CD4-positive, alpha-beta T cell treated with Interleukin-4 for 4 hours (primary cell): ENCODE results near the gene CRYBB3.
"Not testable (repeated sequence)": the region's sequence is repeated elsewhere in the genome, so short reads cannot be mapped to it uniquely, and the experiment has no call there.

ENCODE experiments used
- DNase-seq: peaks from one replicate; pipeline ENCODE4 v3.0.0-alpha.2; 2020

The CRYBB3 gene

GRCh38 chr22:25176175-25176574, 23.5 kb upstream of the CRYBB3 start:
- no peak for DNase-seq

- DNase-seq = no peak
Measured at GRCh38 chr22:25176799-25177198, 22.9 kb upstream of the CRYBB3 start.

GRCh38 chr22:25177226-25177625, 22.4 kb upstream of the CRYBB3 start:
- DNase-seq = no peak

- no peak for DNase-seq
Measured at GRCh38 chr22:25177895-25178294, 21.8 kb upstream of the CRYBB3 start.

- not testable (repeated sequence) for DNase-seq
Measured at GRCh38 chr22:25178348-25178747, 21.3 kb upstream of the CRYBB3 start.

GRCh38 chr22:25178869-25179631, 20.6 kb upstream of the CRYBB3 start:
- DNase-seq = not testable (repeated sequence)

GRCh38 chr22:25182131-25183110, 17.2 kb upstream of the CRYBB3 start:
- no peak for DNase-seq

GRCh38 chr22:25183949-25184619, 15.6 kb upstream of the CRYBB3 start:
- no peak for DNase-seq

- no peak for DNase-seq
Measured at GRCh38 chr22:25186140-25186539, 13.5 kb upstream of the CRYBB3 start.

- no peak for DNase-seq
Measured at GRCh38 chr22:25187469-25187868, 12.2 kb upstream of the CRYBB3 start.

- DNase-seq = no peak
Measured at GRCh38 chr22:25192406-25192805, 7.3 kb upstream of the CRYBB3 start.

GRCh38 chr22:25193130-25193529, 6.5 kb upstream of the CRYBB3 start:
- DNase-seq = no peak

GRCh38 chr22:25193548-25193947, 6.1 kb upstream of the CRYBB3 start:
- DNase-seq = no peak

GRCh38 chr22:25196326-25196725, 3.3 kb upstream of the CRYBB3 start:
- DNase-seq = no peak

GRCh38 chr22:25197340-25197739, 2.3 kb upstream of the CRYBB3 start:
- DNase-seq = no peak

- no peak for DNase-seq
Measured at GRCh38 chr22:25200967-25201366, 1.3 kb downstream of the CRYBB3 start.

- DNase-seq = no peak
Measured at GRCh38 chr22:25201557-25202273, 2.1 kb downstream of the CRYBB3 start.

- DNase-seq = peak; percentile 47
Measured at GRCh38 chr22:25202290-25202921, 2.7 kb downstream of the CRYBB3 start.

GRCh38 chr22:25203082-25203481, 3.4 kb downstream of the CRYBB3 start:
- DNase-seq = no peak

GRCh38 chr22:25204547-25204946, 4.9 kb downstream of the CRYBB3 start:
- not testable (repeated sequence) for DNase-seq

- DNase-seq = no peak
Measured at GRCh38 chr22:25205847-25206246, 6.2 kb downstream of the CRYBB3 start.

- DNase-seq = no peak
Measured at GRCh38 chr22:25206998-25207397, 7.3 kb downstream of the CRYBB3 start.
